ENCODE measurements around the gene CEACAM5.

CEACAM5 gene

GRCh38 chr19:41699231-41699967, 9.0 kb upstream of the CEACAM5 start (continued):
- peak; percentile 21; the same call in 1 of the 2 replicates for TF ChIP-seq ZIC2 (tag by site-specific recombination; IDR thresholded peaks at IDR 0.05)
- no peak for TF ChIP-seq SCRT1 (tag by site-specific recombination; IDR thresholded peaks at IDR 0.05; ENCODE audit: borderline replicate concordance)
- TF ChIP-seq ZBTB7A (tag by site-specific recombination; IDR thresholded peaks at IDR 0.05; ENCODE audit: low read depth): no peak
- no peak for TF ChIP-seq PRDM6 (tag by site-specific recombination; IDR thresholded peaks at IDR 0.05)
- TF ChIP-seq ZNF26 (tag by site-specific recombination; IDR thresholded peaks at IDR 0.05): no peak
- TF ChIP-seq ZNF132 (tag by site-specific recombination; IDR thresholded peaks at IDR 0.05; ENCODE audit: borderline replicate concordance): no peak

GRCh38 chr19:41699968-41700323, 8.5 kb upstream of the CEACAM5 start:
- POLR2A ChIA-PET: no interaction called here
- CTCF ChIA-PET: interaction anchor here (0.6 to 3.6 kb wide), 11 partner anchors 8 to 129 kb away, joined by 3 to 41 read pairs (median 4); no protein-coding TSS in a partner anchor
- H3K4me1 ChIP-seq (ENCODE audit: control insufficient read depth, insufficient read depth, low read length): peaks cover 3% of the 10 kb centered on the region; the same call in 1 of the 2 replicates
- peak; percentile 79 for TF ChIP-seq GLIS1 (tag by site-specific recombination; IDR thresholded peaks at IDR 0.05)
- no peak for TF ChIP-seq ZNF544 (tag by site-specific recombination; IDR thresholded peaks at IDR 0.05)
- no peak for TF ChIP-seq ZNF660 (tag by site-specific recombination; IDR thresholded peaks at IDR 0.05)
- TF ChIP-seq REST (tag by site-specific recombination; IDR thresholded peaks at IDR 0.05): 0 out of 2 replicates have a peak, but pooled peaks have one; percentile 16
- no peak for TF ChIP-seq ZBTB21 (tag by site-specific recombination; IDR thresholded peaks at IDR 0.05)
- TF ChIP-seq ZNF518A (tag by site-specific recombination; conservative IDR thresholded peaks at IDR 0.05; ENCODE audit: low read depth): no peak
- H3K27ac ChIP-seq (ENCODE audit: extremely low read depth, low read depth, low read length): no peak overlapping the region
- no peaks in the 10 kb centered on the region for H3K36me3 ChIP-seq (ENCODE audit: control insufficient read depth in 2 of 2, insufficient read depth in 1 of 2, low read length in 2 of 2)
- no peak overlapping the region for H3K4me3 ChIP-seq (ENCODE audit: low read depth, low read length)
- H3K9me3 ChIP-seq (ENCODE audit: control insufficient read depth, insufficient read depth, low read depth, low read length): no peaks in the 10 kb centered on the region

Data from HEK293 (cell line).